ENCODE measurements around the gene P2RX6.
"Not testable (repeated sequence)": the region's sequence is repeated elsewhere in the genome, so short reads cannot be mapped to it uniquely, and the experiment has no call there.

Gene P2RX6

DNA sequence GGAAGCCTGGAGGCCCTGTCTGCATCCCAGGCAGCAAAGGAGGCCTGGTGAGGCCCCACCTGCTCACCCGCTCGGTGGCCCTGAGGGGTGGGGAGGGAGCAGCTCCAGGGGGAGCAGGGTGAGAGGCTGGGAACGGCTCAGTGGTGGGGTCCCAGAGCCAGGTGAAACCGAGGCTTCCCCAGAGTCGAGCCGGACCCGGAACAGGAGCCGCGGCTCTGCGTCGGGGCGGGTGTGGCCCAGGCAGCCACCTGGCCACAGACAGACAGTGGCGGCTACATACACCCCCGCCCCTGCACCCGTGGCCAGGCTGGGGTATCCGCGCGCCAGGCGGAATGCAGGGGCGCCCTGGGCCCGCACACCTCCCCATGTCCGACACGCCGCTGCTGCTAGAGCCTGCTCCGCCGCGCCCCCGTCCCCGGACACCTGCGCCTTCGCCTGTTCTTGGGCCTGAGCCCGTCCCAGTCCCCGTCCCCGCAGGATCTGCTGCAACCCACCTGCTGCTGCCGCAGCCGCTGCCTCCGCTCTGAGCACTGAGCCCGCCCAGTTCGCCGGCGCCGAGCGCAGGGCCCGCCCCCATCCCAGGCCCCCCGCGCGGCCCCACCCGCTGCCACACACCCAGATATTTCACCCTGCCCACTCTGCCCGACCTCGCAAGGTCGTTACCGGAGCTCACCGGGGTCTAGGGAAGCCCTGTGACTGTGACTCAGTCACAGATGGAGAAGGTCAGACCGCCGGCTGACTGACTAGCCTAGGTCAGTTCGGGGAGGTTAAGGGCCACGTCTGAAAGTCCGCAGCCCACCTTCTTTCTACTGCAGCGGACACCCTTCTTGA, 17.3 kb downstream of the P2RX6 start, which contains the start of gene SLC7A4:
Gene SLC7A4 (minus strand): TSS at position 525 of the 831 bp plus-strand sequence. CDS start 749 bp downstream, outside the sequence.
- H3K36me3 ChIP-seq (ENCODE audit: control insufficient read depth, insufficient read depth, low read length) = no peaks in the 10 kb centered on the region
- TF ChIP-seq CTCF (IDR thresholded peaks at IDR 0.05; ENCODE audit: insufficient read depth, low read length, poor library complexity, severe bottlenecking) = no peak
- no peak within 1 kb of the TSS for H3K4me3 ChIP-seq (replicated peaks; ENCODE audit: low read depth, low read length)
- DNase-seq (ENCODE audit: extremely low read depth, insufficient read length) = no peak
- H3K27me3 ChIP-seq (replicated peaks; ENCODE audit: control insufficient read depth, insufficient read depth, low read length) = no peaks in the 10 kb centered on the region; the same call in 1 of the 2 replicates

DNA sequence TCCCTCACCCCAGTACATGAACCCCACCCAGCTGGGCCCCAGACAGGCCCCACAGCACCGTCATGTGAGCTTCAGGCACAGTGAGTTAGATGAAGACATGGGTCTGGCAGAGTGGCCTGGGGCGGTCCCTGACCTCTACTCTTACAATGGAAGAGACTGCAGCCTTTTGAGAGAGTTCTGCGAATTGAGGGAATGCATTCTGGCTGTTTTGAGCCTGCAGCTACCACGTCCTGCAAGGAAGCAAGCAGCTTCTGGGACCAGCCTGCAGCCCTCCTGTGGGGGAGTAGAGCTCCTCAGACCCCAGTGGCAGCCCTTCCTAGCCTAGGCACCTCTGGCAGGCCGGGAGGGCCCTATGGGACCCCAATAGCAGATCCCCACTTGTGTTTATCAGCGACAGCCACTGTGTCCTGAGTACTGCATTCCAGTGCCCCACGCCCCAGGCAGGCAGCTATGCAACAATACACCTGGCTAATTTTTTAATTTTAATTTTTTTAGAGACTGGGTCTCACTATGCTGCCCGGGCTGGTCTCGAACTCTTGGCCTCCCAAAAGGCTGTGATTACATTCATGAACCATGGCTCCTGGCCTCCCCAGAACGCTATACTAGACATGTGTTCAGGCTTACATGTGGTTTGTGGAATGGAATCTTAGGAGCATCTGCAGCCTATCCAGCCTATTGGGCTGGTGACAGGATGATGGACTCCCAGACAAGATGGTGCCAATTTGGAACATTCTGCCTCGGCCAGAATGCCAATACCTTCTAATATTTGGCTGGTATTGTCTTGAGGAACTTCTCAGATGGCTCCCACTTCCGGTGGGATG, 18.1 kb downstream of the P2RX6 start:
- no peak for DNase-seq (ENCODE audit: extremely low read depth, insufficient read length)
- H3K27me3 ChIP-seq (replicated peaks; ENCODE audit: control insufficient read depth, insufficient read depth, low read length) = no peaks in the 10 kb centered on the region; the same call in 1 of the 2 replicates
- no peaks in the 10 kb centered on the region for H3K36me3 ChIP-seq (ENCODE audit: control insufficient read depth, insufficient read depth, low read length)
- no peak overlapping the region for H3K4me3 ChIP-seq (replicated peaks; ENCODE audit: low read depth, low read length)
- no peak for TF ChIP-seq CTCF (IDR thresholded peaks at IDR 0.05; ENCODE audit: insufficient read depth, low read length, poor library complexity, severe bottlenecking)

DNA sequence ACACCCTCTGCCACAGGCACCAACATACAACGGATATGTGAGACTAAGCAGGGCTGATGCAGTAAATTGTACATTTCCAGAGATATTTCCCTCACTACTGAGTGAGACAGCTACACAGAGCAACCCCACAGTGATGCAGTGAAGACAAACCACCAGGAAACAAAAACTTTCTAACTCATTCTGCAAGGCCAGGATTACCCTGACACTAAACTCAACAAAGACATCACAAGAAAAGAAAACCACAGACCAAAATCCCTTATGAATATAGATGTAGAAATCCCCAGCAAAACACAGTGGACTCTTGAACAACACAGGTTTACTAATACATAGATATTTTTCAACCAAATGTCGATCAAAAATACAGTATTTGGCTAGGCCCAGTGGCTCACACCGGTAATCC, 18.9 kb downstream of the P2RX6 start:
- no peak for DNase-seq (ENCODE audit: extremely low read depth, insufficient read length)
- no peaks in the 10 kb centered on the region for H3K36me3 ChIP-seq (ENCODE audit: control insufficient read depth, insufficient read depth, low read length)
- no peak for TF ChIP-seq CTCF (IDR thresholded peaks at IDR 0.05; ENCODE audit: insufficient read depth, low read length, poor library complexity, severe bottlenecking)
- H3K27me3 ChIP-seq (replicated peaks; ENCODE audit: control insufficient read depth, insufficient read depth, low read length) = no peaks in the 10 kb centered on the region; the same call in 1 of the 2 replicates
- H3K4me3 ChIP-seq (replicated peaks; ENCODE audit: low read depth, low read length) = no peak overlapping the region

GRCh38 chr22:21034989-21035388, 20.0 kb downstream of the P2RX6 start:
- Histone ChIP-seq H3K36me3 (ENCODE audit: control insufficient read depth, insufficient read depth, low read length) (no peaks in the 10 kb centered on the region), H3K4me3 (replicated peaks; ENCODE audit: low read depth, low read length) (no peak overlapping the region), H3K27me3 (replicated peaks; ENCODE audit: control insufficient read depth, insufficient read depth, low read length) (no peaks in the 10 kb centered on the region; the same call in 1 of the 2 replicates)
- DNase-seq (ENCODE audit: extremely low read depth, insufficient read length) = no peak
- no peak for TF ChIP-seq CTCF (IDR thresholded peaks at IDR 0.05; ENCODE audit: insufficient read depth, low read length, poor library complexity, severe bottlenecking)

GRCh38 chr22:21038405-21038804, 23.4 kb downstream of the P2RX6 start:
- no peak for DNase-seq (ENCODE audit: extremely low read depth, insufficient read length)
- Histone ChIP-seq H3K4me3 (replicated peaks; ENCODE audit: low read depth, low read length) (no peak overlapping the region), H3K36me3 (ENCODE audit: control insufficient read depth, insufficient read depth, low read length) (no peaks in the 10 kb centered on the region), H3K27me3 (replicated peaks; ENCODE audit: control insufficient read depth, insufficient read depth, low read length) (no peaks in the 10 kb centered on the region)
- no peak for TF ChIP-seq CTCF (IDR thresholded peaks at IDR 0.05; ENCODE audit: insufficient read depth, low read length, poor library complexity, severe bottlenecking)

DNA sequence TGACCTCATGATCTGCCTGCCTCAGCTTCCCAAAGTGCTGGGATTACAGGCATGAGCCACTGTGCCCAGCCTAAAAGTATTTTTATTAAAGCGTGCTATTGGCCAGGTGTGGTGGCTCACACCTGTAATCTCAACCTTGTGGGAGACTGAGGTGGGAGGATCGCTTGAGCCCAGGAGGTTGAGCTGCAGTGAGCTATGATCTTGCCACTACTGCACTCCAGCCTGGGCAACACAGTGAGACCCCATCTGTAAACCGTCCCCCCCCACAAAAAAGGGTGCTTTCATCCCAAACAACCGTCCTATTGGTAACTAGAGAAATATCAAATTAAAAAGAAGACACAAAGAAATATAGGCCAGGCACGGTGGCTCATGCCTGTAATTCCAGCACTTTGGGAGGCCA, 24.2 kb downstream of the P2RX6 start:
- DNase-seq (ENCODE audit: extremely low read depth, insufficient read length); H3K27me3 ChIP-seq (replicated peaks; ENCODE audit: control insufficient read depth, insufficient read depth, low read length); H3K4me3 ChIP-seq (replicated peaks; ENCODE audit: low read depth, low read length); H3K36me3 ChIP-seq (ENCODE audit: control insufficient read depth, insufficient read depth, low read length): not testable (repeated sequence)
